DND-41 (cell line): ENCODE measurements around the gene MED22.

Experiments used
- EZH2 ChIP-seq: IDR thresholded peaks from 3 replicates; pipeline ENCODE4 v1.6.1; 2012; ENCODE audit warnings: borderline replicate concordance, low read depth, mild to moderate bottlenecking, moderate library complexity, low read length, inconsistent platforms; ENCODE audit not compliant: severe bottlenecking
- TF ChIP-seq, protein P1 (sequence below): IDR thresholded peaks from 2 replicates; pipeline ENCODE4 v1.5.1; 2012; ENCODE audit warnings: borderline replicate concordance, low read length, moderate library complexity, mild to moderate bottlenecking; ENCODE audit not compliant: poor library complexity, severe bottlenecking; ENCODE audit errors: extremely low read depth

DNA sequence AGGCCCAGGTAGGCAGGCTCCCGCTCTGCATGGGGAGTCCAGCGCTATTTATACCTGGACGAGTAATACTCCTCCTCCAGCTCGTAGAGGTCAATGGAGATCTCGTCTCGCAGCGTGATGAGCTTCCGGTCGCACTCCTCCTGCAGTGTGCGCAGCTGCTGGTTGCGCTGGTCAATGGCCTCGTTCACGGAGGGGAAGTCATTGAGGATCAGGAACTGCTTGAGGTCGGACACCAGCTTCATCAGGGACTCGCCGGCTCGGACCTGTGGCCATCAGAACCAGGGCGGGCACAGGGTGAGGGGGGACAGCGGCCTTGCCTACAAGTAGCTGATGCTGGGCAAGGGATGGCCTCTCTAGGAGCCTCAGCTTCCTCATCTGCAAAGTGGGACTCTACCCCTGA is 3.9 kb downstream of the MED22 start:
- TF ChIP-seq, protein P1, sequence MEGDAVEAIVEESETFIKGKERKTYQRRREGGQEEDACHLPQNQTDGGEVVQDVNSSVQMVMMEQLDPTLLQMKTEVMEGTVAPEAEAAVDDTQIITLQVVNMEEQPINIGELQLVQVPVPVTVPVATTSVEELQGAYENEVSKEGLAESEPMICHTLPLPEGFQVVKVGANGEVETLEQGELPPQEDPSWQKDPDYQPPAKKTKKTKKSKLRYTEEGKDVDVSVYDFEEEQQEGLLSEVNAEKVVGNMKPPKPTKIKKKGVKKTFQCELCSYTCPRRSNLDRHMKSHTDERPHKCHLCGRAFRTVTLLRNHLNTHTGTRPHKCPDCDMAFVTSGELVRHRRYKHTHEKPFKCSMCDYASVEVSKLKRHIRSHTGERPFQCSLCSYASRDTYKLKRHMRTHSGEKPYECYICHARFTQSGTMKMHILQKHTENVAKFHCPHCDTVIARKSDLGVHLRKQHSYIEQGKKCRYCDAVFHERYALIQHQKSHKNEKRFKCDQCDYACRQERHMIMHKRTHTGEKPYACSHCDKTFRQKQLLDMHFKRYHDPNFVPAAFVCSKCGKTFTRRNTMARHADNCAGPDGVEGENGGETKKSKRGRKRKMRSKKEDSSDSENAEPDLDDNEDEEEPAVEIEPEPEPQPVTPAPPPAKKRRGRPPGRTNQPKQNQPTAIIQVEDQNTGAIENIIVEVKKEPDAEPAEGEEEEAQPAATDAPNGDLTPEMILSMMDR = no peak
- TF ChIP-seq EZH2 = no peak
